GM10266 (cell line): ENCODE data around the gene SPG21.

ENCODE experiments used
- DNase-seq: peaks from one replicate; pipeline ENCODE4 v3.0.0; 2012; ENCODE audit errors: extremely low spot score
- CTCF ChIP-seq: IDR thresholded peaks from 2 replicates; pipeline ENCODE4 v1.5.1; 2012; ENCODE audit warnings: mild to moderate bottlenecking, low read depth; ENCODE audit not compliant: control insufficient read depth, insufficient read depth; ENCODE audit errors: missing control alignments

SPG21 gene

GRCh38 chr15:64954395-64954794, 35.3 kb downstream of the SPG21 start:
- TF ChIP-seq CTCF: no peak
- no peak for DNase-seq

GRCh38 chr15:64951777-64952418, 37.8 kb downstream of the SPG21 start:
- no peak for DNase-seq
- TF ChIP-seq CTCF: no peak

- DNase-seq: peak; percentile 2
- no peak for TF ChIP-seq CTCF
Measured at GRCh38 chr15:64950888-64951287, 38.8 kb downstream of the SPG21 start.

- no peak for TF ChIP-seq CTCF
- DNase-seq: peak; percentile 1
Measured at GRCh38 chr15:64949383-64950186, 40.1 kb downstream of the SPG21 start.

GRCh38 chr15:64948916-64949315, 40.8 kb downstream of the SPG21 start:
- no peak for DNase-seq
- TF ChIP-seq CTCF: no peak

GRCh38 chr15:64947211-64947610, 42.5 kb downstream of the SPG21 start:
- TF ChIP-seq CTCF: no peak
- DNase-seq: no peak

GRCh38 chr15:64944961-64945360, 44.8 kb downstream of the SPG21 start:
- no peak for TF ChIP-seq CTCF
- no peak for DNase-seq
